Neural progenitor cell (in vitro differentiated cells): ENCODE results near the gene KREMEN2. TPM values are rescaled to one million over a fixed set of nuclear protein-coding genes. Genes with fewer than 3 reads are reported as not detected.

ENCODE experiments used
- DNase-seq: peaks from one replicate; pipeline ENCODE4 v3.0.0-alpha.2; 2016; ENCODE audit warnings: low spot score
- H2AFZ ChIP-seq: fragments of 200-600 bp; sonication (generic); replicated peaks from 2 replicates; pipeline ENCODE4 v1.6.1; 2016; ENCODE audit warnings: antibody characterized with exemption
- H3F3A ChIP-seq: fragments of 200-600 bp; sonication (generic); 2 replicates; pipeline ENCODE4 v1.6.1; 2016; ENCODE audit warnings: antibody characterized with exemption, low read depth
- H3K27ac ChIP-seq: fragments of 200-600 bp; sonication (generic); 2 replicates; pipeline ENCODE4 v1.5.1; 2016; ENCODE audit warnings: mild to moderate bottlenecking
- H3K27me3 ChIP-seq: fragments of 200-600 bp; sonication (generic); 2 replicates; pipeline ENCODE4 v1.6.1; 2016; ENCODE audit warnings: mild to moderate bottlenecking, moderate library complexity
- H3K36me3 ChIP-seq: fragments of 200-600 bp; sonication (generic); 2 replicates; pipeline ENCODE4 v1.5.1; 2016
- H3K4me1 ChIP-seq: fragments of 200-600 bp; sonication (generic); 2 replicates; pipeline ENCODE4 v1.6.1; 2016; ENCODE audit warnings: mixed run types
- H3K4me2 ChIP-seq: fragments of 200-600 bp; sonication (generic); 2 replicates; pipeline ENCODE4 v1.6.1; 2016
- H3K4me3 ChIP-seq: fragments of 200-600 bp; sonication (generic); 2 replicates; pipeline ENCODE4 v1.5.1; 2016
- H3K79me2 ChIP-seq: fragments of 200-600 bp; sonication (generic); 2 replicates; pipeline ENCODE4 v1.6.1; 2016; ENCODE audit warnings: low read depth
- H3K9ac ChIP-seq: fragments of 200-600 bp; sonication (generic); 2 replicates; pipeline ENCODE4 v1.6.1; 2016
- H3K9me3 ChIP-seq: fragments of 200-600 bp; sonication (generic); 2 replicates; pipeline ENCODE4 v1.5.1; 2016; ENCODE audit warnings: low read depth
- H4K20me1 ChIP-seq: fragments of 200-600 bp; sonication (generic); 2 replicates; pipeline ENCODE4 v1.6.1; 2016; ENCODE audit warnings: low read depth
- H3K27ac Mint-ChIP-seq: 3 replicates; pipeline ENCODE4 v1.8.0; 2021; ENCODE audit warnings: mixed read lengths
- H3K27me3 Mint-ChIP-seq: 2 replicates; pipeline ENCODE4 v1.8.0; 2022; ENCODE audit warnings: low read depth, mild to moderate bottlenecking, inconsistent platforms, moderate library complexity, mixed read lengths; ENCODE audit not compliant: insufficient read depth
- H3K36me3 Mint-ChIP-seq: 3 replicates; pipeline ENCODE4 v1.8.0; 2021; ENCODE audit warnings: mixed read lengths
- H3K4me1 Mint-ChIP-seq: 3 replicates; pipeline ENCODE4 v1.8.0; 2021; ENCODE audit warnings: mixed read lengths
- H3K4me3 Mint-ChIP-seq: 3 replicates; pipeline ENCODE4 v1.8.0; 2021; ENCODE audit warnings: mild to moderate bottlenecking, moderate library complexity, mixed read lengths
- H3K9me3 Mint-ChIP-seq: 3 replicates; pipeline ENCODE4 v1.8.0; 2020; ENCODE audit warnings: mixed read lengths
- EZH2 ChIP-seq: fragments of 200-600 bp; sonication (generic); IDR thresholded peaks from 2 replicates; pipeline ENCODE4 v1.6.1; 2017; ENCODE audit warnings: antibody characterized with exemption, mild to moderate bottlenecking, moderate library complexity
- EZH2phosphoT487 ChIP-seq: fragments of 200-600 bp; sonication (generic); IDR thresholded peaks from 2 replicates; pipeline ENCODE4 v1.6.1; 2017; ENCODE audit warnings: antibody characterized with exemption
- total RNA-seq: library from RNA; depleted of rRNA; stranded (reverse); fragments of >200 nt; gene quantifications from 2 replicates; pipeline ENCODE4 v1.2.3, GENCODE V29; 2015; ENCODE audit warnings: low replicate concordance
- TF ChIP-seq, protein P1 (sequence below): fragments of 200-600 bp; sonication (generic); IDR thresholded peaks from 2 replicates; pipeline ENCODE4 v1.5.1; 2017; ENCODE audit warnings: antibody characterized with exemption, mild to moderate bottlenecking

KREMEN2 gene, protein sequence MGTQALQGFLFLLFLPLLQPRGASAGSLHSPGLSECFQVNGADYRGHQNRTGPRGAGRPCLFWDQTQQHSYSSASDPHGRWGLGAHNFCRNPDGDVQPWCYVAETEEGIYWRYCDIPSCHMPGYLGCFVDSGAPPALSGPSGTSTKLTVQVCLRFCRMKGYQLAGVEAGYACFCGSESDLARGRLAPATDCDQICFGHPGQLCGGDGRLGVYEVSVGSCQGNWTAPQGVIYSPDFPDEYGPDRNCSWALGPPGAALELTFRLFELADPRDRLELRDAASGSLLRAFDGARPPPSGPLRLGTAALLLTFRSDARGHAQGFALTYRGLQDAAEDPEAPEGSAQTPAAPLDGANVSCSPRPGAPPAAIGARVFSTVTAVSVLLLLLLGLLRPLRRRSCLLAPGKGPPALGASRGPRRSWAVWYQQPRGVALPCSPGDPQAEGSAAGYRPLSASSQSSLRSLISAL
- 0.51 and 5.6 TPM in 2 replicates for total RNA-seq

DNA sequence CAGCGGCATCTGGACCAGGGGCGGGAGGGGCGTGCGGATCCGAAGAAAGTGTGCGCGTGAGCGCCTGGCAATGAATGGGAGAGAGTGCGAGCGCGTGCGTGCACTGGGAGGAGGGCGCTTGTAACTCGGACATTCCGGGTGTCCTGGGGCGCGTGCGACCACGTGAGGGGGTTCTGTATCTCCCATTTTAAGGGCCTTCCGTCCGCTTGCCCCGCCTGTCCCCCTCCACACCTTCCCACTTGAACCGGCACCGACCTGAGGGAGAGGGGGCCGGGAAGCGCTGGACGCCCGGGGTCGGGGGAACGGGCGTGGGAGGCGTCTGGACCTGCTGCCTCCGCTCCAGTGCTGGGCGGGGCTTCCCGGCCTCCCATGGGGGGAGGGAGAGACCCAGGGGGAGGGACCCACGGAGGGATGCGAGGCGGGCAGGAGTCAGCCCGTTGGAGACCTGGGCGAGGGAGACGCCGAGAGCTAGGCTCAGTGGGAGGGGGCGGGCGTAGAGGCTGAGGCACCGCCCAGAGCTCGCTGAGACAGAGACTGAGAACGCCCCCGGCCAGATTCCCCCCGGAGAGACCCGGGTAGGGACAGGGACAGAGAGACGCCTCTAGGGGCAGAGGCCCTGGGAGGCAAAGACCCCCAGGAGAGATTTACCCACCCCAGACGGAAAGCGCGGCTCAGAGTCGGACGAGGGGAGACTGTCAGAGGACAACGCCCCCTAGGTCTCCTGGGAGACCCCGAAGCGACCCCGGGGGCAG is at the start of gene KREMEN2:
KREMEN2 (plus strand) TSS at position 553 of the 752 bp plus-strand sequence. CDS start 246 bp downstream, outside the sequence.
- Histone ChIP-seq H3K79me2 (no peaks in the 10 kb centered on the region), H3K27me3 (peaks cover 70% of the 10 kb centered on the region), H3K4me2 (peak within 1 kb of the TSS; percentile 98), H3K4me1 (peaks cover 18% of the 10 kb centered on the region), H3K27ac (no peak within 1 kb of the TSS), H4K20me1 (peaks cover 36% of the 10 kb centered on the region), H3K9ac (no peak within 1 kb of the TSS), H3K9me3 (no peaks in the 10 kb centered on the region), H2AFZ (peak within 1 kb of the TSS; percentile 75), H3K4me3 (peak within 1 kb of the TSS; percentile 63), H3F3A (peaks cover 41% of the 10 kb centered on the region), H3K36me3 (no peaks in the 10 kb centered on the region)
- TF ChIP-seq EZH2: peak; percentile 26
- TF ChIP-seq, protein P1, sequence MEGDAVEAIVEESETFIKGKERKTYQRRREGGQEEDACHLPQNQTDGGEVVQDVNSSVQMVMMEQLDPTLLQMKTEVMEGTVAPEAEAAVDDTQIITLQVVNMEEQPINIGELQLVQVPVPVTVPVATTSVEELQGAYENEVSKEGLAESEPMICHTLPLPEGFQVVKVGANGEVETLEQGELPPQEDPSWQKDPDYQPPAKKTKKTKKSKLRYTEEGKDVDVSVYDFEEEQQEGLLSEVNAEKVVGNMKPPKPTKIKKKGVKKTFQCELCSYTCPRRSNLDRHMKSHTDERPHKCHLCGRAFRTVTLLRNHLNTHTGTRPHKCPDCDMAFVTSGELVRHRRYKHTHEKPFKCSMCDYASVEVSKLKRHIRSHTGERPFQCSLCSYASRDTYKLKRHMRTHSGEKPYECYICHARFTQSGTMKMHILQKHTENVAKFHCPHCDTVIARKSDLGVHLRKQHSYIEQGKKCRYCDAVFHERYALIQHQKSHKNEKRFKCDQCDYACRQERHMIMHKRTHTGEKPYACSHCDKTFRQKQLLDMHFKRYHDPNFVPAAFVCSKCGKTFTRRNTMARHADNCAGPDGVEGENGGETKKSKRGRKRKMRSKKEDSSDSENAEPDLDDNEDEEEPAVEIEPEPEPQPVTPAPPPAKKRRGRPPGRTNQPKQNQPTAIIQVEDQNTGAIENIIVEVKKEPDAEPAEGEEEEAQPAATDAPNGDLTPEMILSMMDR: peak; percentile 42
- TF ChIP-seq EZH2phosphoT487: no peak
- peaks cover 5% of the 10 kb centered on the region for H3K9me3 Mint-ChIP-seq
- no peak within 1 kb of the TSS for H3K27ac Mint-ChIP-seq
- peak within 1 kb of the TSS; percentile 86 for H3K4me3 Mint-ChIP-seq
- peaks cover 12% of the 10 kb centered on the region for H3K4me1 Mint-ChIP-seq
- peak; percentile 79 for DNase-seq
- H3K27me3 Mint-ChIP-seq: peaks cover 22% of the 10 kb centered on the region
- H3K36me3 Mint-ChIP-seq: no peaks in the 10 kb centered on the region

DNA sequence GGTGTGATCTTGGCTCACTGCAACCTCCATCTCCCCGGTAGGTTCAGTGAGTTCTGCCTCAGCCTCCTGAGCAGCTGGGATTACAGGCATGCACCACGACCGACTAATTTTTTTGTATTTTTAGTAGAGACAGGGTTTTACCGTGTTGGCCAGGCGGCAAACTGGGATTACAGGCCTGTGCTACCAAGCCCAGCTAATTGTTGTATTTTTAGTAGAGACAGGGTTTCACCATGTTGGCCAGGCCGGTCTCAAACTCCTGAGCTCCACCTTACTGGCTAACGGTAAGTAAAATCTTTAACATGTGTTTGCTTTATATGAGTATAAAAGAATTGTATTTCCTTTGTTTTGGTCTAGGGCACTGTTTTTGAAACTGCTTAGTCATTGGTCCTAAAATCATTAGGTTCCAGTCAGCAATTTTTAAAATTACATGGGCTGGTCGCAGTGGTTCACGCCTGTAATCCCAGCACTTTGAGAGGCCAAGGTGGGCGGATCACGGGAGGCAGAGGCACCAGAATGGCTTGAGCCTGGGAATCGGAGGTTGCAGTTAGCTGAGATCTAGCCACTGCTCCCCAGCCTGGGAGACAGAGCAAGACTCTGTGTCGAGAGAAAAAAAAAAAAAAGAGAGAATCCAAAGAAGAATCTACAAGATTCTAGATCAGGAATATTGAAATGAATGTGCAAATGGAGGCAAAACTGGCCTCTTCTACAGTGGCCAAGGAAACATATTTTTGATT is 48.7 kb upstream of the KREMEN2 start:
- DNase-seq: no peak
- H3K27ac Mint-ChIP-seq: no peak overlapping the region
- Histone ChIP-seq H3K27ac (no peak overlapping the region), H3K36me3 (no peaks in the 10 kb centered on the region), H3K9me3 (no peaks in the 10 kb centered on the region), H4K20me1 (no peaks in the 10 kb centered on the region), H3F3A (peaks cover 19% of the 10 kb centered on the region), H2AFZ (no peak overlapping the region), H3K9ac (no peak overlapping the region), H3K4me3 (no peak overlapping the region), H3K4me1 (peaks cover 5% of the 10 kb centered on the region), H3K27me3 (peaks cover 26% of the 10 kb centered on the region), H3K79me2 (no peaks in the 10 kb centered on the region), H3K4me2 (no peak overlapping the region)
- no peak for TF ChIP-seq EZH2phosphoT487
- TF ChIP-seq EZH2: no peak
- TF ChIP-seq, protein P1: no peak
- H3K9me3 Mint-ChIP-seq: no peaks in the 10 kb centered on the region
- peaks cover 9% of the 10 kb centered on the region for H3K27me3 Mint-ChIP-seq
- peaks cover 11% of the 10 kb centered on the region for H3K4me1 Mint-ChIP-seq
- H3K36me3 Mint-ChIP-seq: peaks cover 8% of the 10 kb centered on the region
- no peak overlapping the region for H3K4me3 Mint-ChIP-seq

DNA sequence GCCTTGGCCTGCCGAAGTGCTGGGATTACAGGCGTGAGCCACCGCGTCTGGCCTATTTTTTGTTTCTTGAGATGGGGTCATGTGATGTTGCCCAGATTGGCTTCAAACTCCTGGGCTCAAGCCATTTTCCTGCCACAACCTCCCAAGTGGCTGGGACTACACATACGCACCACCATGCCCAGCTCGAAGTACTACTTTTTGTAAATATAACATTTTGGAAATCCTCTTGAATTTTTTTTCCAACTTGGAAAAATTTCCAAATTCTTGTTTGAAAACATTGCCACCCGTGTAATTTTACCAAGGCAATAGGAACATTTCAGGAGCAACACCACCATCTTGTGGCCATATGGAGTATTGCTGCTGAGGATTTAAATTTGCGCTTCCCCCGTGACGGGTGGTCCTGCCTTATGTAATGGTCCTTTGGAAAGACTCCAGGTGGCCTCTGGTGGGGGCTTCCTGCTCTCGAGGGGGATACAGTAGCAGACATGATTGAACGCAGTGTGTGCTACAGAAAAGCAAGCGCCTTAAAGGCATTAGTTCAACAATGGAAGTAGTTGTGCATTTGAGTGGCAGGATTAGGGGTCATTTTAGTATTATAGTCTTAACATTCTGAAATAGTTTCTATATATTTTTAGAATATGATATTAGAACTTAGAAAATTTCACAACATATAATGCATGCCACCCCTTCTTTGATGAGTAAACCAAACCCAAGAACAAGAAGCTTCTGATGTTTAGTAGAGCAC is 44.4 kb upstream of the KREMEN2 start:
- Histone ChIP-seq H4K20me1 (no peaks in the 10 kb centered on the region), H3K27me3 (no peaks in the 10 kb centered on the region), H3K9ac (no peak overlapping the region), H3F3A (peaks cover 6% of the 10 kb centered on the region), H3K4me3 (no peak overlapping the region), H3K4me2 (no peak overlapping the region), H3K4me1 (no peaks in the 10 kb centered on the region), H3K9me3 (no peaks in the 10 kb centered on the region), H3K27ac (no peak overlapping the region), H3K79me2 (no peaks in the 10 kb centered on the region), H3K36me3 (no peaks in the 10 kb centered on the region), H2AFZ (no peak overlapping the region)
- Mint-ChIP-seq H3K4me1 (peaks cover 3% of the 10 kb centered on the region), H3K27ac (peak overlapping the region; percentile 57), H3K4me3 (no peak overlapping the region), H3K27me3 (peaks cover 7% of the 10 kb centered on the region), H3K36me3 (peaks cover 11% of the 10 kb centered on the region), H3K9me3 (no peaks in the 10 kb centered on the region)
- DNase-seq: peak; percentile 76
- TF ChIP-seq, protein P1: peak; percentile 97
- no peak for TF ChIP-seq EZH2phosphoT487
